Keratinocyte (primary cell): ENCODE measurements around the gene TACC3.

Experiments
- EZH2 ChIP-seq: IDR thresholded peaks from one replicate; pipeline ENCODE4 v1.6.1; 2012; ENCODE audit warnings: inconsistent platforms, mild to moderate bottlenecking, low read length, moderate library complexity
- TF ChIP-seq, protein P1 (sequence below), 3 experiments: IDR thresholded peaks in 1 of 3; conservative IDR thresholded peaks in 1 of 3; optimal IDR thresholded peaks in 1 of 3; 2 replicates in 2 of 3; 3 replicates in 1 of 3; pipeline versions ENCODE3 to v1.5.1; 2011; ENCODE audit warnings: low read length in 3 of 3, mild to moderate bottlenecking in 3 of 3, moderate library complexity in 2 of 3, control low read depth in 1 of 3, inconsistent platforms in 1 of 3; ENCODE audit not compliant: insufficient read depth in 2 of 3; ENCODE audit errors: extremely low read depth in 1 of 3

DNA sequence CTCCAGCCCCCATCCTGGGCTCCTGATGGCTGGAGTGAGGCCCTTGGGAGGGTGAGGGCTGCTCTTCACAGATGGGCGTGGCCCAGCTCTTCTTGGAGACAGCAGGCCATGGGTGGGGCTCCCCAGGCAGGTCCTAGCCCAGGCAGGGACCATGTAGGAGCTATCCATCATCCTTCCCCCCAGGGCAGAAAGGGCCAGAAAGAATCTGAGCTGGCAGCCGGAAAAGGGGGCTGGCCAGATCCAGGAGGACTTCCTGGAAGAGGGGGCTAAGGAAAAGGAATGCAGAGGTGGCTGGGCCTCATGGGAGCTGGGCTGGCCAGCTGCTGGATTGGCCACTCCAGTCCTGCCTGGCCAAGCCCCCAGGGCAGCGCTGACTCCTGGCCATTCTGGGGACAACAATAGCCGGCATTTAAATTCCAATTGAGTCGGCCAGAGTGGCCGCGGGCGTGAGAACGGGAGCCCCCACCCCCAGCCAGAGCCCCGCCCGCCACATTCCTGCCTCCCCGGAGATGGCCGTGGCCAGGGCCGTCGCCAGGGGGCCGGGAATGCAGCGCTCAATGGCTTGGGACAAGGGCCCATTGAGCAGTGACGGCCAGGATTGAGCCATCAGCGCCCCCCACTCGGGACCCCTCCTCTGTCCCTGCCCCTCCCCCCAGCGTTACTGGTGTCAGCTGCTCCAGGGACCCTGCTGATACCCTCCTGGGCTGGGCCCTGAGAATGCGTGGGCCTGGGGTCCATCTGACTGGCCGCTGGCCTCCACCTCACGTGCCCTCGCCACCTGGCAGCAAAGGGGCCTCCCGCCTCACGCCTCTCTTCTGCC, 56.7 kb downstream of the TACC3 start:
- TF ChIP-seq, protein P1, sequence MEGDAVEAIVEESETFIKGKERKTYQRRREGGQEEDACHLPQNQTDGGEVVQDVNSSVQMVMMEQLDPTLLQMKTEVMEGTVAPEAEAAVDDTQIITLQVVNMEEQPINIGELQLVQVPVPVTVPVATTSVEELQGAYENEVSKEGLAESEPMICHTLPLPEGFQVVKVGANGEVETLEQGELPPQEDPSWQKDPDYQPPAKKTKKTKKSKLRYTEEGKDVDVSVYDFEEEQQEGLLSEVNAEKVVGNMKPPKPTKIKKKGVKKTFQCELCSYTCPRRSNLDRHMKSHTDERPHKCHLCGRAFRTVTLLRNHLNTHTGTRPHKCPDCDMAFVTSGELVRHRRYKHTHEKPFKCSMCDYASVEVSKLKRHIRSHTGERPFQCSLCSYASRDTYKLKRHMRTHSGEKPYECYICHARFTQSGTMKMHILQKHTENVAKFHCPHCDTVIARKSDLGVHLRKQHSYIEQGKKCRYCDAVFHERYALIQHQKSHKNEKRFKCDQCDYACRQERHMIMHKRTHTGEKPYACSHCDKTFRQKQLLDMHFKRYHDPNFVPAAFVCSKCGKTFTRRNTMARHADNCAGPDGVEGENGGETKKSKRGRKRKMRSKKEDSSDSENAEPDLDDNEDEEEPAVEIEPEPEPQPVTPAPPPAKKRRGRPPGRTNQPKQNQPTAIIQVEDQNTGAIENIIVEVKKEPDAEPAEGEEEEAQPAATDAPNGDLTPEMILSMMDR (optimal IDR thresholded peaks at IDR 0.05 in 1 of 3, IDR thresholded peaks at IDR 0.05 in 1 of 3, conservative IDR thresholded peaks at IDR 0.05 in 1 of 3; ENCODE audit: extremely low read depth in 1 of 3, insufficient read depth in 2 of 3, low read length in 3 of 3) = no peak
- TF ChIP-seq EZH2 = no peak
